Heart right ventricle (tissue), 16 donors: ENCODE data around the gene BRME1. TPM values are rescaled to one million over a fixed set of nuclear protein-coding genes. Genes with fewer than 3 reads are reported as not detected.

Experiments
- ATAC-seq, 8 donors: fragments of 200-7000 bp; cut with Tn5 transposase; one replicate each; pipeline ENCODE4 v1.9.1; 2020; ENCODE audit warnings: mild to moderate bottlenecking in 8 of 8, moderate library complexity in 8 of 8, moderate number of reproducible peaks in 1 of 8
- DNase-seq, 2 donors: peaks; one replicate each; pipeline ENCODE4 v3.0.0-alpha.2; 2020
- H3K27ac ChIP-seq, 10 donors: fragments of 200-600 bp; sonication (generic) in 2 of 10; one replicate each; pipeline versions ENCODE4 v1.5.0 to v1.8.0; 2020 to 2022; ENCODE audit warnings: mild to moderate bottlenecking in 3 of 10
- H3K27me3 ChIP-seq, 7 donors: fragments of 200-600 bp; one replicate each; pipeline ENCODE4 v1.8.0; 2021 to 2022; ENCODE audit warnings: mild to moderate bottlenecking in 2 of 7
- H3K36me3 ChIP-seq, 9 donors: fragments of 200-600 bp; sonication (generic) in 1 of 9; one replicate each; pipeline versions ENCODE4 v1.5.0 to v1.8.0; 2020 to 2022; ENCODE audit warnings: mild to moderate bottlenecking in 2 of 9
- H3K4me1 ChIP-seq, 9 donors: fragments of 200-600 bp; sonication (generic) in 1 of 9; one replicate each; pipeline versions ENCODE4 v1.5.0 to v1.8.0; 2020 to 2022; ENCODE audit warnings: mild to moderate bottlenecking in 4 of 9
- H3K4me3 ChIP-seq, 10 donors: fragments of 200-600 bp; sonication (generic) in 2 of 10; one replicate each; pipeline versions ENCODE4 v1.5.0 to v1.8.0; 2020 to 2022; ENCODE audit warnings: mild to moderate bottlenecking in 7 of 10, moderate library complexity in 2 of 10
- H3K9me3 ChIP-seq, 11 donors: fragments of 200-600 bp in 10 of 11; sonication (generic) in 2 of 11; one replicate each; pipeline versions ENCODE4 v1.5.0 to v1.8.0; 2013 to 2022; ENCODE audit warnings: mild to moderate bottlenecking in 2 of 11, control low read depth in 1 of 11, moderate library complexity in 1 of 11
- CTCF ChIP-seq, 9 donors: fragments of 200-600 bp; sonication (generic) in 2 of 9; IDR thresholded peaks; one replicate each; pipeline versions ENCODE4 v1.5.0 to v1.8.0; 2021 to 2022; ENCODE audit warnings: antibody characterized with exemption in 9 of 9, mild to moderate bottlenecking in 5 of 9, moderate library complexity in 1 of 9
- WGBS, 2 donors: extraction: QIAGEN DNeasy Blood & Tissue Kit; methylation state at CpG; one replicate each; pipeline ENCODE4 v1.1.7; 2013; ENCODE audit warnings: inconsistent platforms in 1 of 2; 5-methylcytosine and 5-hydroxymethylcytosine counted together
- intact Hi-C, 10 donors: fragments of 100-400 bp; cut with DNase I; formaldehyde crosslinking; loops; one replicate each; pipeline versions ENCODE4 v1.11.1 to v1.14.2; 2022
- polyA plus RNA-seq, 2 donors: library from polyadenylated mRNA; stranded (reverse); fragments of 200-250 nt; gene quantifications; one replicate each; pipeline ENCODE4 v1.2.3, GENCODE V29; 2013
- total RNA-seq, 10 donors: library from RNA; stranded (reverse); fragmentation: NEBNext Ultra II Directional in 3 of 10; extraction: Animal tissue kit (Norgen Biotek cat#: 25700) in 3 of 10; gene quantifications; one replicate each; pipeline versions ENCODE4 v1.2.1 to v1.2.4, GENCODE V29; 2021 to 2023
- donor health status: Arrhythmogenic right ventricular cardiomyopathy.
- donor health status: ischemic (EF 13 %, LVEDD 7.1; RV severe dilation, severe dysfunction).
- donor health status: healthy with polysubstance abuse.
- donor health status: DM: no; HTN: yes; CAD: no.
- donor health status: DM: no; HTN: no; CAD: no.
- donor health status: ischemic (EF 25% LVEDD 6.9; RV normal size, moderate dysfunction).
- donor health status: ischemic (EF 25% LVEDD 5.7; RV mildly dilated, moderate dysfunction).
- donor health status: healthy.
- donor health status: DM: yes; HTN: yes; CAD: no.
- donor health status: Ischemic cardiomyopathy.
- donor health status: ischemic (EF 35%, LVEDD 5.7; RV mildly dilated, moderate dysfunction).
- donor health status: nonischemic (EF 11% LVEDD 7.7; RV severe dilation, severe dysfunction).
- donor health status: DM: yes; HTN: yes; CAD: no.
- donor health status: PGD.
- donor health status: ischemic (EF 29% LVEDD 5.4; RV normal size, mild dysfunction).
- donor health status: nonischemic (EF 23%, LVEDD 6.1; RV moderate dilation, normal function).

The BRME1 gene
- total and polyA plus RNA-seq, 12 donors = 0.19 to 2.0 (median 0.63) TPM; not detected in 2

- ATAC-seq = no peak
- no peak for TF ChIP-seq CTCF (IDR thresholded peaks at IDR 0.05)
- intact Hi-C loops = no loop called here
- WGBS, 2 donors = 81 to 94% methylated on average over 1 of the region's 1 CpG
- DNase-seq = no peak
- no peak overlapping the region for H3K27ac ChIP-seq
- H3K4me1 ChIP-seq = peaks cover 0 to 5% (median 0%) of the 10 kb centered on the region in 9 donors
- peaks cover 0 to 13% (median 5%) of the 10 kb centered on the region in 7 donors for H3K27me3 ChIP-seq
- no peak overlapping the region for H3K4me3 ChIP-seq
- no peaks in the 10 kb centered on the region for H3K9me3 ChIP-seq
- no peaks in the 10 kb centered on the region for H3K36me3 ChIP-seq
Measured at GRCh38 chr19:13942023-13942684, 36.2 kb upstream of the BRME1 start.

- ATAC-seq = peak in 7 of 8 donors; percentile 16 to 75 (median 61)
- peaks cover 0 to 5% (median 0%) of the 10 kb centered on the region in 9 donors for H3K4me1 ChIP-seq
- 28 to 35% methylated on average over 21 of the region's 21 CpGs for WGBS, 2 donors
- H3K27ac ChIP-seq = no peak within 1 kb of the TSS
- H3K36me3 ChIP-seq = no peaks in the 10 kb centered on the region
- H3K4me3 ChIP-seq = peak within 1 kb of the TSS in 6 of 10 donors; percentile 21 to 46 (median 26)
- TF ChIP-seq CTCF (IDR thresholded peaks at IDR 0.05) = no peak
- intact Hi-C loops = no loop called here
- DNase-seq = no peak
- peaks cover 0 to 32% (median 19%) of the 10 kb centered on the region in 7 donors for H3K27me3 ChIP-seq
- H3K9me3 ChIP-seq = no peaks in the 10 kb centered on the region
Measured at GRCh38 chr19:13938301-13939064, 32.6 kb upstream of the BRME1 start, which contains the start of gene PODNL1. TSS of gene PODNL1 (minus strand) at chr19:13938417. CDS start at chr19:13938181, 236 bp downstream.

- Histone ChIP-seq H3K27me3 (peaks cover 0 to 32% (median 19%) of the 10 kb centered on the region in 7 donors), H3K27ac (no peak overlapping the region), H3K4me3 (peak overlapping the region in 6 of 10 donors; percentile 21 to 46 (median 26)), H3K4me1 (peaks cover 0 to 5% (median 0%) of the 10 kb centered on the region in 9 donors), H3K9me3 (no peaks in the 10 kb centered on the region), H3K36me3 (no peaks in the 10 kb centered on the region)
- ATAC-seq (peak in 7 of 8 donors; percentile 23 to 47 (median 24)), DNase-seq (no peak)
- 15 to 16% methylated on average over 25 to 29 of the region's 29 CpGs for WGBS, 2 donors
- intact Hi-C loops = no loop called here
- no peak for TF ChIP-seq CTCF (IDR thresholded peaks at IDR 0.05)
Measured at GRCh38 chr19:13937479-13938300, 31.8 kb upstream of the BRME1 start.
